Mesenchymal stem cell (in vitro differentiated cells and primary cell): ENCODE measurements around the gene BRIP1.

Experiments
- DNase-seq: peaks from one replicate; pipeline ENCODE4 v3.0.0-alpha.2; 2013
- H2AFZ ChIP-seq: one replicate; pipeline ENCODE4 v1.6.1; 2013; ENCODE audit warnings: low read depth, mild to moderate bottlenecking, control low read depth, inconsistent platforms, low read length, moderate library complexity
- H2AK5ac ChIP-seq: 2 replicates; pipeline ENCODE4 v1.6.1; 2013; ENCODE audit warnings: low read length, moderate library complexity, mild to moderate bottlenecking, inconsistent platforms; ENCODE audit not compliant: severe bottlenecking
- H2BK120ac ChIP-seq: one replicate; pipeline ENCODE4 v1.6.1; 2013; ENCODE audit warnings: low read depth, mild to moderate bottlenecking, inconsistent platforms, low read length, moderate library complexity
- H2BK12ac ChIP-seq, 2 experiments: one replicate each; pipeline ENCODE4 v1.6.1; 2013; ENCODE audit warnings: inconsistent platforms in 2 of 2, low read length in 2 of 2, mild to moderate bottlenecking in 2 of 2, moderate library complexity in 2 of 2, control low read depth in 1 of 2
- H2BK15ac ChIP-seq: one replicate; pipeline ENCODE4 v1.6.1; 2013; ENCODE audit warnings: mild to moderate bottlenecking, low read depth, inconsistent platforms; ENCODE audit not compliant: poor library complexity, severe bottlenecking
- H2BK5ac ChIP-seq: 2 replicates; pipeline ENCODE4 v1.6.1; 2013; ENCODE audit warnings: low read depth, mild to moderate bottlenecking, low read length, control low read depth, inconsistent platforms; ENCODE audit not compliant: poor library complexity, severe bottlenecking
- H3K14ac ChIP-seq, 2 experiments: one replicate each; pipeline ENCODE4 v1.6.1; 2013; ENCODE audit warnings: inconsistent platforms in 2 of 2, low read length in 2 of 2, control low read depth in 1 of 2, mild to moderate bottlenecking in 1 of 2, moderate library complexity in 1 of 2
- H3K18ac ChIP-seq, 2 experiments: one replicate each; pipeline ENCODE4 v1.6.1; 2013; ENCODE audit warnings: inconsistent platforms in 2 of 2, low read length in 2 of 2, control low read depth in 1 of 2, low read depth in 1 of 2, mild to moderate bottlenecking in 1 of 2
- H3K23ac ChIP-seq, 2 experiments: one replicate each; pipeline ENCODE4 v1.6.1; 2013; ENCODE audit warnings: inconsistent platforms in 2 of 2, low read length in 2 of 2, mild to moderate bottlenecking in 2 of 2, moderate library complexity in 2 of 2, control low read depth in 1 of 2
- H3K27ac ChIP-seq: 2 replicates; pipeline ENCODE4 v1.5.1; 2013; ENCODE audit warnings: mild to moderate bottlenecking, moderate library complexity, low read length, control low read depth, inconsistent platforms; ENCODE audit not compliant: poor library complexity, severe bottlenecking
- H3K27me3 ChIP-seq, 2 experiments: 2 replicates each; pipeline versions ENCODE4 v1.6.1 to v1.7.0; 2013; ENCODE audit warnings: low read length in 2 of 2, mild to moderate bottlenecking in 2 of 2, moderate library complexity in 2 of 2, control low read depth in 1 of 2, inconsistent platforms in 1 of 2; ENCODE audit not compliant: control insufficient read depth in 1 of 2, insufficient read depth in 1 of 2
- H3K36me3 ChIP-seq, 2 experiments: 2 replicates each; pipeline versions ENCODE4 v1.6.1 to v1.7.0; 2013; ENCODE audit warnings: low read length in 2 of 2, control low read depth in 1 of 2, inconsistent platforms in 1 of 2, low read depth in 1 of 2, mild to moderate bottlenecking in 1 of 2; ENCODE audit not compliant: insufficient read depth in 2 of 2, control insufficient read depth in 1 of 2
- H3K4ac ChIP-seq, 2 experiments: one replicate each; pipeline ENCODE4 v1.6.1; 2013; ENCODE audit warnings: inconsistent platforms in 2 of 2, low read length in 2 of 2, mild to moderate bottlenecking in 2 of 2, moderate library complexity in 2 of 2, control low read depth in 1 of 2, low read depth in 1 of 2
- H3K4me1 ChIP-seq: 2 replicates; pipeline ENCODE4 v1.6.1; 2013; ENCODE audit warnings: low read depth, low read length, control low read depth; ENCODE audit not compliant: control insufficient read depth, insufficient read depth
- H3K4me2 ChIP-seq: 2 replicates; pipeline ENCODE4 v1.6.1; 2013; ENCODE audit warnings: low read length, mild to moderate bottlenecking, inconsistent platforms; ENCODE audit not compliant: poor library complexity, severe bottlenecking
- H3K4me3 ChIP-seq, 2 experiments: 2 replicates each; pipeline versions ENCODE4 v1.5.1 to v1.7.0; 2013; ENCODE audit warnings: low read length in 2 of 2, mild to moderate bottlenecking in 2 of 2, control low read depth in 1 of 2, low read depth in 1 of 2; ENCODE audit not compliant: insufficient read depth in 1 of 2
- H3K79me1 ChIP-seq: replicated peaks from 2 replicates; pipeline ENCODE4 v1.6.1; 2013; ENCODE audit warnings: mild to moderate bottlenecking, control low read depth, low read length, inconsistent platforms; ENCODE audit not compliant: poor library complexity, severe bottlenecking
- H3K9ac ChIP-seq: 2 replicates; pipeline ENCODE4 v1.7.0; 2013; ENCODE audit warnings: mild to moderate bottlenecking, low read length, moderate library complexity
- H3K9me3 ChIP-seq: 2 replicates; pipeline ENCODE4 v1.7.0; 2013; ENCODE audit warnings: mild to moderate bottlenecking, low read length; ENCODE audit not compliant: control insufficient read depth
- H4K8ac ChIP-seq: one replicate; pipeline ENCODE4 v1.6.1; 2013; ENCODE audit warnings: inconsistent platforms, mild to moderate bottlenecking, low read length, moderate library complexity
- H4K91ac ChIP-seq: one replicate; pipeline ENCODE4 v1.6.1; 2013; ENCODE audit warnings: mild to moderate bottlenecking, low read length, inconsistent platforms
- WGBS: methylation state at CpG from one replicate; pipeline ENCODE4 v1.1.7; 2013; ENCODE audit warnings: mixed read lengths; 5-methylcytosine and 5-hydroxymethylcytosine counted together

Gene BRIP1

GRCh38 chr17:61786088-61786487, 77.2 kb downstream of the BRIP1 start:
- H3K36me3 ChIP-seq = no peaks in the 10 kb centered on the region
- no CpG with 5 or more reads among the region's 5 CpGs for WGBS

GRCh38 chr17:61784510-61784909, 78.8 kb downstream of the BRIP1 start:
- H2BK15ac ChIP-seq = no peak overlapping the region
- no peak overlapping the region for H3K4me3 ChIP-seq
- 97% methylated on average over 4 of the region's 4 CpGs for WGBS
- H3K4me2 ChIP-seq = no peak overlapping the region
- H3K27ac ChIP-seq = no peak overlapping the region
- no peaks in the 10 kb centered on the region for H3K36me3 ChIP-seq
- no peak overlapping the region for H3K4ac ChIP-seq
- no peak overlapping the region for H3K18ac ChIP-seq
- H2AK5ac ChIP-seq = no peak overlapping the region
- no peaks in the 10 kb centered on the region for H3K27me3 ChIP-seq
- H2AFZ ChIP-seq = no peak overlapping the region
- H3K79me1 ChIP-seq = no peaks in the 10 kb centered on the region
- no peak overlapping the region for H2BK5ac ChIP-seq
- no peak overlapping the region for H4K8ac ChIP-seq
- H2BK120ac ChIP-seq = no peak overlapping the region
- no peak overlapping the region for H2BK12ac ChIP-seq
- H3K9ac ChIP-seq = no peak overlapping the region
- no peak overlapping the region for H3K23ac ChIP-seq
- no peaks in the 10 kb centered on the region for H3K9me3 ChIP-seq
- DNase-seq = no peak
- H4K91ac ChIP-seq = no peak overlapping the region
- no peak overlapping the region for H3K14ac ChIP-seq
- H3K4me1 ChIP-seq = no peaks in the 10 kb centered on the region

More at GRCh38 chr17:61786088-61786487, 77.2 kb downstream of the BRIP1 start:
- no peak overlapping the region for H3K4me2 ChIP-seq
- peaks cover 3% of the 10 kb centered on the region for H3K79me1 ChIP-seq
- no peak overlapping the region for H2AK5ac ChIP-seq
- no peak overlapping the region for H3K4ac ChIP-seq
- DNase-seq = no peak
- no peaks in the 10 kb centered on the region for H3K27me3 ChIP-seq
- H3K14ac ChIP-seq = no peak overlapping the region
- no peaks in the 10 kb centered on the region for H3K4me1 ChIP-seq
- no peak overlapping the region for H2BK120ac ChIP-seq
- no peak overlapping the region for H3K27ac ChIP-seq
- H3K9ac ChIP-seq = no peak overlapping the region
- H2BK5ac ChIP-seq = no peak overlapping the region
- H4K8ac ChIP-seq = no peak overlapping the region
- H3K4me3 ChIP-seq = no peak overlapping the region
- no peak overlapping the region for H2BK15ac ChIP-seq
- no peak overlapping the region for H2AFZ ChIP-seq
- no peaks in the 10 kb centered on the region for H3K9me3 ChIP-seq
- no peak overlapping the region for H2BK12ac ChIP-seq
- no peak overlapping the region for H3K18ac ChIP-seq
- no peak overlapping the region for H4K91ac ChIP-seq
- no peak overlapping the region for H3K23ac ChIP-seq

GRCh38 chr17:61783556-61784304, 79.6 kb downstream of the BRIP1 start:
- Histone ChIP-seq H2AFZ (no peak overlapping the region), H2BK5ac (no peak overlapping the region), H4K8ac (no peak overlapping the region), H2BK12ac (no peak overlapping the region), H2BK15ac (no peak overlapping the region), H4K91ac (no peak overlapping the region), H3K14ac (no peak overlapping the region), H2BK120ac (no peak overlapping the region), H3K4me1 (no peaks in the 10 kb centered on the region), H3K4me3 (no peak overlapping the region), H3K18ac (no peak overlapping the region), H3K79me1 (no peaks in the 10 kb centered on the region), H3K27me3 (no peaks in the 10 kb centered on the region), H2AK5ac (no peak overlapping the region), H3K9ac (no peak overlapping the region), H3K9me3 (no peaks in the 10 kb centered on the region), H3K4me2 (no peak overlapping the region), H3K23ac (no peak overlapping the region), H3K36me3 (no peaks in the 10 kb centered on the region), H3K4ac (no peak overlapping the region), H3K27ac (no peak overlapping the region)
- DNase-seq = no peak

GRCh38 chr17:61783120-61783519, 80.2 kb downstream of the BRIP1 start:
- Histone ChIP-seq H2BK15ac (no peak overlapping the region), H3K9ac (no peak overlapping the region), H3K9me3 (no peaks in the 10 kb centered on the region), H2BK5ac (no peak overlapping the region), H3K36me3 (no peaks in the 10 kb centered on the region), H2AK5ac (no peak overlapping the region), H3K27me3 (no peaks in the 10 kb centered on the region), H3K4me2 (no peak overlapping the region), H2BK12ac (no peak overlapping the region), H4K91ac (no peak overlapping the region), H3K18ac (no peak overlapping the region), H3K4me3 (no peak overlapping the region), H4K8ac (no peak overlapping the region), H3K79me1 (no peaks in the 10 kb centered on the region), H3K27ac (no peak overlapping the region), H3K23ac (no peak overlapping the region), H3K14ac (no peak overlapping the region), H3K4ac (no peak overlapping the region), H3K4me1 (no peaks in the 10 kb centered on the region), H2AFZ (no peak overlapping the region), H2BK120ac (no peak overlapping the region)
- 100% methylated on average over 1 of the region's 1 CpG for WGBS
- no peak for DNase-seq
